Superior temporal gyrus (tissue), 1 donor: ENCODE measurements around the gene ADRA2A.

Experiments used
- DNase-seq: peaks from one replicate; pipeline ENCODE4 v3.0.0-alpha.2; 2016; ENCODE audit errors: extremely low spot score

The ADRA2A gene

GRCh38 chr10:111083222-111084095 is 6.6 kb downstream of the ADRA2A start:
- no peak for DNase-seq

GRCh38 chr10:111084366-111085255 is 7.8 kb downstream of the ADRA2A start:
- DNase-seq: no peak

GRCh38 chr10:111085690-111086353 is 9.0 kb downstream of the ADRA2A start:
- DNase-seq: no peak

GRCh38 chr10:111086574-111086973 is 9.7 kb downstream of the ADRA2A start:
- DNase-seq: no peak

GRCh38 chr10:111087331-111087756 is 10.5 kb downstream of the ADRA2A start:
- DNase-seq: no peak

- DNase-seq: no peak
Observed at GRCh38 chr10:111087968-111088505, 11.2 kb downstream of the ADRA2A start.

GRCh38 chr10:111089293-111089692 is 12.5 kb downstream of the ADRA2A start:
- no peak for DNase-seq

- DNase-seq: no peak
Observed at GRCh38 chr10:111091833-111092232, 15.0 kb downstream of the ADRA2A start.

GRCh38 chr10:111093741-111094380 is 17.0 kb downstream of the ADRA2A start:
- DNase-seq: no peak

- DNase-seq: no peak
Observed at GRCh38 chr10:111098679-111099437, 22.0 kb downstream of the ADRA2A start.

GRCh38 chr10:111100198-111100597 is 23.4 kb downstream of the ADRA2A start:
- DNase-seq: no peak

- DNase-seq: no peak
Observed at GRCh38 chr10:111101796-111102195, 25.0 kb downstream of the ADRA2A start.

GRCh38 chr10:111102359-111102837 is 25.6 kb downstream of the ADRA2A start:
- no peak for DNase-seq

- DNase-seq: no peak
Observed at GRCh38 chr10:111103196-111103840, 26.5 kb downstream of the ADRA2A start.

GRCh38 chr10:111104811-111105210 is 28.0 kb downstream of the ADRA2A start:
- DNase-seq: no peak

- no peak for DNase-seq
Observed at GRCh38 chr10:111106081-111106480, 29.3 kb downstream of the ADRA2A start.

- DNase-seq: no peak
Observed at GRCh38 chr10:111107023-111107422, 30.2 kb downstream of the ADRA2A start.

- DNase-seq: no peak
Observed at GRCh38 chr10:111107846-111108245, 31.0 kb downstream of the ADRA2A start.

- DNase-seq: no peak
Observed at GRCh38 chr10:111108441-111108840, 31.6 kb downstream of the ADRA2A start.
